Neural cell (in vitro differentiated cells): ENCODE data around the gene ZRANB3.

Experiments
- EP300 ChIP-seq: fragments of 450-650 bp; conservative IDR thresholded peaks from 2 replicates; pipeline ENCODE4 v1.6.1; 2014; ENCODE audit warnings: antibody characterized with exemption, mild to moderate bottlenecking, moderate library complexity; ENCODE audit not compliant: poor library complexity, severe bottlenecking
- EZH2 ChIP-seq: fragments of 200-600, 300-800 bp; shearing (Covaris generic), sonication (generic); IDR thresholded peaks from 2 replicates; pipeline ENCODE4 v1.6.1; 2014; ENCODE audit warnings: antibody characterized with exemption, low read length, borderline replicate concordance, mild to moderate bottlenecking; ENCODE audit not compliant: insufficient read depth, poor library complexity, severe bottlenecking
- POLR2AphosphoS5 ChIP-seq: IDR thresholded peaks from 2 replicates; pipeline ENCODE4 v1.6.1; 2012
- RAD21 ChIP-seq: fragments of 450-650 bp; conservative IDR thresholded peaks from 2 replicates; pipeline ENCODE4 v1.6.1; 2014; ENCODE audit warnings: antibody characterized with exemption, mild to moderate bottlenecking, moderate library complexity
- SMC3 ChIP-seq: fragments of 450-650 bp; conservative IDR thresholded peaks from 2 replicates; pipeline ENCODE4 v1.6.1; 2014; ENCODE audit warnings: antibody characterized with exemption, mild to moderate bottlenecking, moderate library complexity; ENCODE audit not compliant: poor library complexity
- TF ChIP-seq, protein P1 (sequence below): fragments of 450-650 bp; IDR thresholded peaks from 2 replicates; pipeline ENCODE4 v1.5.1; 2014; ENCODE audit warnings: antibody characterized with exemption, mild to moderate bottlenecking, moderate library complexity; ENCODE audit not compliant: poor library complexity, severe bottlenecking

DNA sequence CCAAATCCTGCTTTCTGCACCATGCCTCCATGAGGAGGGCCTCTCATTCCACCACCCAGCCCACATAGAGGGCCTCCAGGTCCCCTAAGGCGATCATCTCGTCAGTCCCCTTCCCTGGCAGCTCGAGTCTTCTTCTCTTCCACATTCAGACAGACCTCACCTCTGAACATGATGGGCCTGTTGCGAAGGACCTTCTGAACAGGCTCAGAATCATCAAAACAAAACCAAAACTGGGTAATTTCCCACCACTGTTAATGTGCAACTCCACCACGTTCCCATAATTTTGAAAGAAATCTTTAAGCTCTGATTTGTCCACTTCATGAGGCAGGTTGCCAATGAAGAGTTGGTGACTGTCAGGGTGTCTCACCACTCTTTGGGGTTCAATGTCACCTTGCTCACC lies 20.4 kb downstream of the ZRANB3 start:
- TF ChIP-seq EZH2 (no peak), EP300 (no peak), POLR2AphosphoS5 (no peak), RAD21 (no peak), SMC3 (no peak)
- TF ChIP-seq, protein P1, sequence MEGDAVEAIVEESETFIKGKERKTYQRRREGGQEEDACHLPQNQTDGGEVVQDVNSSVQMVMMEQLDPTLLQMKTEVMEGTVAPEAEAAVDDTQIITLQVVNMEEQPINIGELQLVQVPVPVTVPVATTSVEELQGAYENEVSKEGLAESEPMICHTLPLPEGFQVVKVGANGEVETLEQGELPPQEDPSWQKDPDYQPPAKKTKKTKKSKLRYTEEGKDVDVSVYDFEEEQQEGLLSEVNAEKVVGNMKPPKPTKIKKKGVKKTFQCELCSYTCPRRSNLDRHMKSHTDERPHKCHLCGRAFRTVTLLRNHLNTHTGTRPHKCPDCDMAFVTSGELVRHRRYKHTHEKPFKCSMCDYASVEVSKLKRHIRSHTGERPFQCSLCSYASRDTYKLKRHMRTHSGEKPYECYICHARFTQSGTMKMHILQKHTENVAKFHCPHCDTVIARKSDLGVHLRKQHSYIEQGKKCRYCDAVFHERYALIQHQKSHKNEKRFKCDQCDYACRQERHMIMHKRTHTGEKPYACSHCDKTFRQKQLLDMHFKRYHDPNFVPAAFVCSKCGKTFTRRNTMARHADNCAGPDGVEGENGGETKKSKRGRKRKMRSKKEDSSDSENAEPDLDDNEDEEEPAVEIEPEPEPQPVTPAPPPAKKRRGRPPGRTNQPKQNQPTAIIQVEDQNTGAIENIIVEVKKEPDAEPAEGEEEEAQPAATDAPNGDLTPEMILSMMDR = no peak
